Kidney epithelial cell (primary cell): ENCODE results near the gene CDK12. TPM values are rescaled to one million over a fixed set of nuclear protein-coding genes. Genes with fewer than 3 reads are reported as not detected.

Experiments used
- DNase-seq: peaks from one replicate; pipeline ENCODE4 v3.0.0-alpha.2; 2010; ENCODE audit warnings: low read depth
- H3K27me3 ChIP-seq: 2 replicates; pipeline ENCODE4 v1.6.0; 2011; ENCODE audit warnings: low read length; ENCODE audit not compliant: control insufficient read depth, insufficient read depth
- H3K36me3 ChIP-seq: 2 replicates; pipeline ENCODE4 v1.5.1; 2011; ENCODE audit warnings: low read length; ENCODE audit not compliant: control insufficient read depth, insufficient read depth
- H3K4me3 ChIP-seq: 2 replicates; pipeline ENCODE4 v1.5.1; 2011; ENCODE audit warnings: low read depth, mild to moderate bottlenecking, control low read depth, low read length
- CTCF ChIP-seq: IDR thresholded peaks from 2 replicates; pipeline ENCODE4 v1.5.1; 2011; ENCODE audit warnings: mild to moderate bottlenecking, moderate library complexity, low read length, control low read depth, inconsistent platforms; ENCODE audit not compliant: insufficient read depth, poor library complexity, severe bottlenecking
- total RNA-seq: library from RNA; depleted of rRNA; stranded (reverse); fragments of >200 nt; gene quantifications from 2 replicates; pipeline ENCODE4 v1.2.3, GENCODE V29; 2015

Gene CDK12
- total RNA-seq, 1 donor from 2014 or later, result 34.2 TPM

GRCh38 chr17:39576187-39576586, 114.9 kb downstream of the CDK12 start:
- TF ChIP-seq CTCF, result peak; percentile 79
- Histone ChIP-seq H3K27me3 (peaks cover 12% of the 10 kb centered on the region), H3K36me3 (no peaks in the 10 kb centered on the region), H3K4me3 (no peak overlapping the region)
- DNase-seq, result no peak

- TF ChIP-seq CTCF, result no peak
- H3K4me3 ChIP-seq, result no peak overlapping the region
- peaks cover 13% of the 10 kb centered on the region for H3K27me3 ChIP-seq
- no peaks in the 10 kb centered on the region for H3K36me3 ChIP-seq
- no peak for DNase-seq
These were observed 117.0 kb downstream of the CDK12 start for GRCh38 chr17:39578272-39578671.

- no peak for TF ChIP-seq CTCF
- DNase-seq, result no peak
- H3K27me3 ChIP-seq, result peaks cover 16% of the 10 kb centered on the region
- H3K4me3 ChIP-seq, result no peak overlapping the region
- H3K36me3 ChIP-seq, result no peaks in the 10 kb centered on the region
These were observed 118.2 kb downstream of the CDK12 start for GRCh38 chr17:39579318-39580081.

- Histone ChIP-seq H3K36me3 (no peaks in the 10 kb centered on the region), H3K27me3 (peaks cover 19% of the 10 kb centered on the region), H3K4me3 (no peak overlapping the region)
- no peak for TF ChIP-seq CTCF
- DNase-seq, result no peak
These were observed 118.8 kb downstream of the CDK12 start for GRCh38 chr17:39580082-39580468.

GRCh38 chr17:39581071-39581758, 119.9 kb downstream of the CDK12 start:
- Histone ChIP-seq H3K36me3 (no peaks in the 10 kb centered on the region), H3K4me3 (no peak overlapping the region), H3K27me3 (peaks cover 19% of the 10 kb centered on the region)
- no peak for TF ChIP-seq CTCF
- no peak for DNase-seq
